Femur (tissue), 1 donor: ENCODE measurements around the gene ACOX2.

ENCODE experiments used
- DNase-seq: peaks from one replicate; pipeline ENCODE4 v3.0.0-alpha.2; 2017

ACOX2 gene

DNA sequence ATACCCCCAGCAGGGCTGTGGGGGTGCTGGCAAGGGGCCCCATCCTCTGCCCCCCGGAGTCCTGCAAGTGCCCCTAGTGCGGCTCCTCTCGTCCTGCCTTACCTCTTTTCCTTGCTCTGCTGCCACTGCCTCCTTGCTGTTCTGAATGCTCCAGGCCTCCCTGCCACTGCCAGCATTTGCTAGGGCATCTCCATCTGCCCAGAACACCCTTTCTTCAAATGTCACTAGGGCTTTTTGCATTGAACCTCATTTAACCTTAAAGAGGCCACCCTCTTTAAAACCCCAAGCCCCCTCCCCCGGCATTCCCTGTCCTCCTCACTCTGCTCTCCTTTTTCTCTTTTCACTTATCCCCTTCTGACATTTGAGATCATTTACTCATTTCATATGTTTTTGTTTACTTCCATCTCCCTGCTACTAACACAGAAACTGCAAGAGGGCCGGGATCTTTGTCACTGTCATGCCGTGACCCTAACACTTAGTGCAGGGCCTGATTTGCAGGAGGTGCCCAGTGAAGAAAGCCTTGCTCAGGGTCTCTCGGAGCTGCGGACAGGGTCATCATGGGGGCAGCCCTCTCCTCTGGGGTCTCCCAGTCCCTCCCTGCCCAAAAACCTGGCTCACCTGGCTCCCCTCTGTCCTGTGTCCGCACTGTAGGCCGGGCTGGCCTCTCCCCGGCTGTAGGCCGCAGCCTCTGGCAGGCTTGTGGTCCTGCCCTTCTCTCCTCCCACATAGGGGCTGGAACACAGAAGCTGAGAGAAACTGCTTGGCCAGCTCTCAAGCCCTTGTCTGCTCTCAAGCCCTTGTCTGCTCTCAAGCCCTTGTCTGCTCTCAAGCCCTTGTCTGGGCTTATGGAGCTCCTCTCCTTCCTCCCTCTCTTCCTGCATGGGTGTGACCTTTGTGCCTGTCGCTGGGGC is at the start of gene ACOX2:
Gene ACOX2, minus strand, starts transcription at position 690 of the 911 bp plus-strand sequence. CDS start 2,084 bp downstream, outside the sequence.
- peak; percentile 88 for DNase-seq

GRCh38 chr3:58585994-58586393 is 49.0 kb upstream of the ACOX2 start:
- no peak for DNase-seq

DNA sequence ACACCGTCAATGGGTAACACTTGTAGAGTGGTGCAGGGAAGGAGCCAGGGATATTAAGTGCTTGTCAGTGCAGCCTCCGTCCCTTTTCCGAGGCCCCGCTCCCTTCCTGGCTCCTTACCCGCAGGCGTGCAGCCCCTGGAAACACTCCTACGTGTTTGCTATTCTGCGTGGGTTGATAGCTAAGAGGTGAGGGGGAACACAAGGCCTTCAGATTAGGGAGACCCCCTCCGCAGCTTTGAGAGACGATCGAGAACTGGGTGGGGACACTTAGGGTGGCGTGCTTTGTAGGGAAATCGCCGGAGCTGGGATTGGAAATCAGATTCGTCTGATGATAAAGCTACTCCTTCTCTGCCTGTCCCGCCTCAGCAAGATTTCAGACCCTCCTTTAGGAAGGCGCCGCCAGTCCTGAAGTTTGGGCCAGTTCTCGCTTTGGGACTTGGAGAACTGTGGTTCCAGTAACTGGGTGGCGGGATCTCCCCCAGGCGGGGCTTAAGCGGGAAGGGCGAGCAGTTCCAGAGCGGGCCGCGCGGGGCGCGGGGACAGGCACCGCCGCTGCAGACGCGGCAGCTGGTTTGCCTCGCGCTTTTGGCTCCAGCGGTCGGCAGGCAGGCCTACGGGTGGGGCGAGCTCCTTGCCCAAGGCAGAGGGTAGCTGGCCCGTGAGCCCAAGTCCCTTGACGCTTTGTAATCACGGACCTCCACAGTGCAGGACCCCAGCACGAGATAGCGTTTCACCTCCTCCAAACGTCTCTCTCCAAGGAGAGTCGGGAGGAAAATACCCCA is 48.2 kb upstream of the ACOX2 start:
- peak; percentile 83 for DNase-seq

DNA sequence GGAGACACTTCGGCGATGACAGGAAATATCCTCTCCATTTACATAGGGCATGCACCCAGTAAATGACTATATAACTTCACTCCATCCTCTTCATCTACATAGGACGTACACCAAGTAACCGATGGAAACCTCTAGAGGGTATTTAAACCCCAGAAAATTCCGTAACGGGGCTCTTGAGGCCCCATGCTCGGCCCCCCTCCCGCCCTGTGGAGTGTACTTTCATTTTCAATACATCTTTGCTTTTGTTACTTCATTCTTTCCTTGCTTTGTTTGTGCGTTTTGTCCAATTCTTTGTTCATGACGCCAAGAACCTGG is 47.7 kb upstream of the ACOX2 start:
- no peak for DNase-seq

- no peak for DNase-seq
Observed at GRCh38 chr3:58581328-58582091, 44.5 kb upstream of the ACOX2 start.

DNA sequence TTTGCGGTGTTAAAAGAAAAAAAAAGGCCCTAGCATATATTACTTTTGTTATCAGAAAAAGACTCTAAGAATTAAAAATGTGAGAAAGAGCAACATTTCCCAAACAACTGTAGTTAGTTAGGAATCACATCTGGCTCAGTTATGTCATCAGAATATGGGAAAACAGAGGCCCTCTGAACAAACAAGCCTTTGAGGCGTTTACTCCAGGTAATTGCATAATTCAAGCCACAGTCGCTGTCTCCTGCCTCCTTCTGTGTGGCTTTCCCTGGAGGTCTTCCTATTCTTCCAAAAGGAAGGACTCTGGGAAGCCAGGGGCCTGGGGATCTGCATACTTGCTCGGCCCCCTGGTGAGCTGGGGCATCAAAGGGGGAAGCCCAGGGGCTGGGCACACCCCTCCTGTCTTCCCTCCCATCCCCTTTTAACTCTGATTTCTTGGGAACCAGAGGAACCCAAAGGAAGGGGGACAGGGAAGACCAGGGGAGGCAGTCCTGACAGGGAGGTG is 43.9 kb upstream of the ACOX2 start:
- DNase-seq = no peak

- DNase-seq = no peak
Observed at GRCh38 chr3:58578873-58579272, 41.9 kb upstream of the ACOX2 start.

- peak; percentile 51 for DNase-seq
Observed at GRCh38 chr3:58577269-58577821, 40.4 kb upstream of the ACOX2 start, which contains the start of gene FAM107A. Gene FAM107A (minus strand): TSS chr3:58577391. CDS start chr3:58569860, 7,531 bp downstream.

DNA sequence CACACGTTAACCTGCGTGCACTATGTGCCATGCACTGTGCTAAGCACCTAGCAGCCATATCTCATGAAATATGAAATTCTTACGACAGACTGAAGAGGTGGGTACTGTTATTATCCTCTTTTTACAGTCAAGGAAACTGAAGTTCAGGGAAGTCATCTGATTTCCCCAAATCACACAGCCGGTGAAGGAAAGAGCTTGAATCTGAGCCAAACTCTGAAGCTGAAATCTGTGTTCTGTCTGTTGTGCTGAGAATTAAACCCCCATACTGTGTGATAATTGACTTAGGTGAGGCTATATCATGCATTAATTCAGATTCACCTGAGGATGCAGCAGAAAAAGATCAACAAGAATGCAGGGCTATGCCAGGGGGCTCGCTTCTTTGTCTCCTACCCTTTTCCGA is 39.7 kb upstream of the ACOX2 start:
- no peak for DNase-seq

- no peak for DNase-seq
Observed at GRCh38 chr3:58575971-58576652, 39.1 kb upstream of the ACOX2 start.

DNA sequence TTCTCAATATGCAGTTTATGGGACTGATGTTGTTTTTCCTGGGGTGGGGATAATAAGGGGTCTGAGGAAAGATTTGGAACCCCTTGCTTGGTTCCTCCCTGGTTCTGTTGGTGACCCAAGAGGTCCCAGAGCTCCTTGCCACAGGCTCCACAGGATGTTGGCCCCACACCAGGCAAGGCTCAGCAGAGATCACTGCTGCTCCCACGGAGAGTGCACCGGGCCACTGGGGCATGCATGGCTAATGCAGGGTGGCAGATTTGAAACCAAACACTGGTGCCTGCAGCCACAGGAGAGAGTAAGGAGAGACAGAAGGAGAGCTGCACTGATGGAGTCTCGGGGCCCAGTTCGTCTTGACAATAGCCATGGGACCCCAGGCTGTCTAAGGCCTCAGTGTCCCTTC is 37.7 kb upstream of the ACOX2 start:
- DNase-seq = no peak

GRCh38 chr3:58574106-58574505 is 37.1 kb upstream of the ACOX2 start:
- no peak for DNase-seq

DNA sequence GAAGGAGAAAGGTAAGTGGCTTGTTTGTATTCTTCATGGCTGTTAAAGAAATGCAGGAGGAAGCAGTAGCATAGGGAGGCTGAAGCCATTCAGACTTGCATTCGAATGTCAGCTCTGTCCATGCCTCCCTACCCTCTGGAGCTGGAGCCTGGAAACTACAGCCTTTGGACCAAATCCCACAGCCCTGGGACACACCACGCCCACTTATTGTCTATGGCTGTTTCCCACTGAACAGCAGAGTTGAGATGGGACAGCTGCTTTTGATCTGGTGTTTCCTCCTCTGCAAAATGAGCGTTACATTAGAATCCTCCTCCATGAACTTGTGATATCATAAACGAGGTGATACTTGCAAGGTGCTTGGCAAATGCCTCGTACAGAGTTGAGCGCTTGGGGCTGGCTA is 36.6 kb upstream of the ACOX2 start:
- no peak for DNase-seq

DNA sequence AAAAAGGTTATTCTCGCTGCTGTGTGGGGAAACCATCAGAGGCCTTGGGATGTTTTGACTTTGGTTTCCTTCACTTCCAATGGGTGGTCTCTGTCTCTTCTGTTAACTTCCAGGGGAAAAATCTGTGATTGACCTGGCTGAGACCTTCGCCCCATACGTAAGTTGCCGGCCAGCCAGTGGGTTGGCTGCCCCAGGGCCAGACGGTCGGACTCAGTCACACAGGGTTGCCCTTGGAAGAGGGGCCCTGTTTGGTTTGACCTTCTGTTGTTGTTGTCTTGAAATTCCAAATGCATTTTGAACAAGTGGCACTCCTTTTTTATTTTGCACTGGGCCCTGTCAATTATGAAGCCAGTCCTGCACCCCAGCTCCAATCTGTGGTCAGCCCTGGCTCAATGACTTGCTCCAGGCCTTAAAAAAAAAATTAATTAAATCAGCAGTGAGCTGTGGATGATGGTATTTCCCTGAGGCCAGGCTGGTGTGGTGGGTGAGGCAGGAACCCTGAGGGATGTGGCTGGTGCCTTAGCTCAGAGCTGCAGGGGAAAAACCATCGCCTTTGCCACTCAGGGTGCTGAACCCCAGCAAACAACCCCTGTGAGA is 35.7 kb upstream of the ACOX2 start:
- no peak for DNase-seq

DNA sequence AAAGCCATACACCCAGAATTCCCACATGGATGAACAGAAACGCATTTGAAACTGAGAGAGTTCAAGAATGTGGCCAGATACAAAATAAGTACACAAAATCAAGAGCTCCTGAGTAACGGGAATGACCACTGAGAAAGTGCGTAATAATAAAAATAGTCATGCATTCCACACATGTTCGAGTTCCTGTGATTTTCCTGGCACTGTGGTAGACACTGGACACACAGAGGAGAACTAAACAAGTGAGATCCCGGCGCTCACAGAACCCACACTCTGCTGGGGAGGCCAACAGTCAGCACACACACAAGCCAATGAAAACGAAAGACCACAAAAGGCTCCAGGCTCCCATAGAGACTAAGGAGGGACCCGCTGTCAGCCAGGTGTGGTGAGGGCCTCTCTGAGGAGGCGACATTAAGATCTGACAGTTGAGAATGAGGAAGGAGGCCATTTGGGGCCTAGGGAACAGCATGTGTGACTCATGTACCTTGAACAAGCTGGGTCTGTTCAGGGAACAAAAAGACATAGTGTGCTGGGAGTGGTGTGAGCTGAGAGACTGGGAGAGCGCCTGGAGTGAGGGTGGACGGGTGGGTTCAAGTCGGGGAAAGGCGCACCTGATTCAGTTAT is 35.1 kb upstream of the ACOX2 start:
- no peak for DNase-seq

DNA sequence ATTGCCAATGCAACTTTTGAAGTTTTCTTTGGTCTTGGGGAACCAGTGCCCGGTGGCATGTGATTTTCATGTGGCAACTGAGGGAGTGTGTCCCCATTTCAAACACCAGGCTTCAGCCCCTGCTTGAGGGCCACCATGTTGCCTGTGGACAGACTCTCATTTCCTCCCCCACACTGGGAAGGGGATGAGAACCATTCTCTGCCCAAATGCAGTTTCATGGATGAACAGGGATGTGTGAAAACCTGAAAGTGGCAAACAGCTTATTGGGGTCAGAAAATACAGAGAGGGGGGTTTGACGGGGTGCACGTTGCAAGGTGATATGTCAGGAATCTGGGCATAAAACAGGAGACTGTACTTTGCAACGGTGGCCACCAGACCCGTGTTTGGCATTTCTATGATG is 33.9 kb upstream of the ACOX2 start:
- DNase-seq = no peak

DNA sequence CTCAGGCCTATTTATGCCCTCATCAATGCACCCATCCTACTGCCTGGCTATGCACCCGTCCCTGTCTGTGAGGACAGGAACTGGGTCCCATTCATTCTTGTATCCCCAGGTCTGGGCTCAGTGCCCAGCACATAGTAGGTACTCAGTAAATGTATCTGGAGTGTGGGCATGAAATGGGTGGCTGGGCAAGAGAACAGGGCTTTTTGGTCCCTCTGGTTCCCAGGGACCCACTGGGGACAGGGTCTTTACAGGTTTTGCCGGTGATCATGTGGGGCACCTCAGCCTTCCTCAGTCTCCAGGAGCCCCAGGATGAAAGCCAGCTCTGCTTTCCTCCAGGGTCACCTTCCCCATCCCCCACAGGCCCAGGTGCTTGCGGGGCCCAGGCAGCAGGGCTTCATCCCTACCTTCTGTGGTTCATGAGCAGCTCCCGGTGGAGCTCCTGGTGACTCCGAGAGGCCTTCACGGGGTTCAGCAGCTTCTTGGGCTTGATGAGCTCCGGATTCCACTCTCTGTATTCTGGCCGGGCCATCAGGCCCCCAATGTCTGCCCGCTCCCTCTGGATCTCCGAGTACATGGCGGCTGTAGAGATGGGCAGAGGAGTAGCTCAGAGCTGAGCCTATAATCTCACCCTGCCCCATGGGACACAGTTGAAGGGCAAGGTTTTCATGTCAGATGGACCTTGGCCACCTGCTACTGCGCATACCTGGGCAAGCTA is 32.5 kb upstream of the ACOX2 start:
- DNase-seq = no peak

GRCh38 chr3:58568572-58569286 is 31.7 kb upstream of the ACOX2 start:
- peak; percentile 83 for DNase-seq

DNA sequence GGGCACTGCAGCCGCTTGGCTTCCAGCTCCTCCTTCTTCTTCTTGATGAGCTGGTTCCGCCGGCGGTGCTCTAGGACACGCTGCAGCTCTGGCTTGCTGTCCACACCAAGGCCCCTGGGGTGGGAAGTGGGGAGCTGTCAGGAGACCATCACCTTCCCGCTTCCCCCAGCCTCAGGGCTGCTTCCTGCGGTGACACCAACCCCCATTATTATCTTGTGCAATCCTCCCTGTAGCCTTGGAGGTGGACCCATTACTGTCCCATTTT is 30.2 kb upstream of the ACOX2 start:
- DNase-seq = no peak
